ENCODE results near the gene MTMR1. TPM values are rescaled to one million over a fixed set of nuclear protein-coding genes. Genes with fewer than 3 reads are reported as not detected.

The MTMR1 gene
- total RNA-seq, 4 donors from 2014 or later, result 17.6 to 28.4 (median 24.6) TPM

GRCh38 chrX:150768580-150769190, 75.5 kb downstream of the MTMR1 start:
- TF ChIP-seq POLR2A (IDR thresholded peaks at IDR 0.05) (no peak), CTCF (IDR thresholded peaks at IDR 0.05) (no peak)
- DNase-seq, result no peak
- Histone ChIP-seq H3K9me3 (no peaks in the 10 kb centered on the region), H3K4me1 (peaks cover 0 to 5% of the 10 kb centered on the region in 2 donors), H3K27me3 (no peaks in the 10 kb centered on the region), H3K27ac (no peak overlapping the region), H3K4me3 (replicated peaks in 1 of 3) (no peak overlapping the region), H3K36me3 (no peaks in the 10 kb centered on the region)
- intact Hi-C loops (cut with DNase I), result no loop called here
- WGBS, 2 donors, result 92 to 98% methylated on average over 2 to 17 of the region's 19 CpGs

GRCh38 chrX:150769408-150769807, 76.2 kb downstream of the MTMR1 start:
- no peak for DNase-seq
- Histone ChIP-seq H3K4me1 (peaks cover 0 to 5% of the 10 kb centered on the region in 2 donors), H3K27me3 (no peaks in the 10 kb centered on the region), H3K36me3 (no peaks in the 10 kb centered on the region), H3K9me3 (no peaks in the 10 kb centered on the region), H3K4me3 (replicated peaks in 1 of 3) (no peak overlapping the region), H3K27ac (no peak overlapping the region)
- TF ChIP-seq CTCF (IDR thresholded peaks at IDR 0.05), result no peak
- 93% methylated on average over 6 of the region's 13 CpGs; no CpG with 5 or more reads in 1 of the 2 donors for WGBS, 2 donors
- intact Hi-C loops (cut with DNase I), result no loop called here

- DNase-seq, result no peak
- WGBS, 2 donors, result no CpG with 5 or more reads among the region's 17 CpGs
- no peaks in the 10 kb centered on the region for H3K36me3 ChIP-seq
- intact Hi-C loops (cut with DNase I), result loop anchor here (5.0 kb wide), 1 partner anchor 312 kb away; no protein-coding TSS in a partner anchor
- no peak overlapping the region for H3K4me3 ChIP-seq (replicated peaks in 1 of 3)
- no peaks in the 10 kb centered on the region for H3K27me3 ChIP-seq
- no peaks in the 10 kb centered on the region for H3K9me3 ChIP-seq
- TF ChIP-seq POLR2A (IDR thresholded peaks at IDR 0.05), result no peak
- no peak for TF ChIP-seq CTCF (IDR thresholded peaks at IDR 0.05)
- no peak overlapping the region for H3K27ac ChIP-seq
- H3K4me1 ChIP-seq, result peaks cover 0 to 5% of the 10 kb centered on the region in 2 donors
Observed at GRCh38 chrX:150770623-150771022, 77.4 kb downstream of the MTMR1 start.

- Histone ChIP-seq H3K4me3 (replicated peaks in 1 of 3) (no peak overlapping the region), H3K36me3 (no peaks in the 10 kb centered on the region), H3K4me1 (peaks cover 0 to 5% of the 10 kb centered on the region in 2 donors), H3K9me3 (no peaks in the 10 kb centered on the region), H3K27me3 (no peaks in the 10 kb centered on the region), H3K27ac (no peak overlapping the region)
- no peak for DNase-seq
- TF ChIP-seq CTCF (IDR thresholded peaks at IDR 0.05) (no peak), POLR2A (IDR thresholded peaks at IDR 0.05) (no peak)
- intact Hi-C loops (cut with DNase I), result loop anchor here (5.0 kb wide), 1 partner anchor 311 kb away; no protein-coding TSS in a partner anchor
- WGBS, 2 donors, result no CpG with 5 or more reads among the region's 16 CpGs
Observed at GRCh38 chrX:150771116-150771515, 77.9 kb downstream of the MTMR1 start.

- Histone ChIP-seq H3K27ac (no peak overlapping the region), H3K27me3 (no peaks in the 10 kb centered on the region), H3K9me3 (no peaks in the 10 kb centered on the region), H3K4me1 (peaks cover 0 to under 1% of the 10 kb centered on the region in 2 donors), H3K36me3 (no peaks in the 10 kb centered on the region), H3K4me3 (replicated peaks in 1 of 3) (no peak overlapping the region)
- intact Hi-C loops (cut with DNase I), result loop anchor here (5.0 kb wide), 1 partner anchor 310 kb away; no protein-coding TSS in a partner anchor
- 41 to 92% methylated on average over 8 to 16 of the region's 26 CpGs for WGBS, 2 donors
- TF ChIP-seq CTCF (IDR thresholded peaks at IDR 0.05), result peak; percentile 37 to 78 (median 72)
- TF ChIP-seq POLR2A (IDR thresholded peaks at IDR 0.05), result no peak
- peak; percentile 68 to 81 for DNase-seq
Observed at GRCh38 chrX:150772150-150772970, 79.2 kb downstream of the MTMR1 start.
